Activated T-cell treated with anti-CD3 and anti-CD28 coated beads, Interleukin-2, amount 50 U/mL, for 4 hours (primary cell): ENCODE results near the gene GKN1. TPM values are rescaled to one million over a fixed set of nuclear protein-coding genes. Genes with fewer than 3 reads are reported as not detected.
"Not testable (repeated sequence)": the region's sequence is repeated elsewhere in the genome, so short reads cannot be mapped to it uniquely, and the experiment has no call there.

Source experiments
- ATAC-seq, 2 donors: fragments of 200-7000 bp; cut with Tn5 transposase; one replicate each; pipeline ENCODE4 v1.10.0; 2021
- DNase-seq: peaks from one replicate; pipeline ENCODE4 v3.0.0-alpha.2; 2020
- H3K27me3 Mint-ChIP-seq: one replicate; pipeline ENCODE4 v1.8.0; 2021; ENCODE audit warnings: low read depth, mixed read lengths
- H3K36me3 Mint-ChIP-seq: one replicate; pipeline ENCODE4 v1.8.0; 2022; ENCODE audit warnings: mixed read lengths; ENCODE audit not compliant: insufficient read depth
- H3K4me1 Mint-ChIP-seq: one replicate; pipeline ENCODE4 v1.8.0; 2021; ENCODE audit warnings: low read depth, mixed read lengths
- H3K4me3 Mint-ChIP-seq: one replicate; pipeline ENCODE4 v1.8.0; 2021; ENCODE audit warnings: mild to moderate bottlenecking, moderate library complexity, mixed read lengths
- H3K9me3 Mint-ChIP-seq: one replicate; pipeline ENCODE4 v1.8.0; 2021; ENCODE audit warnings: mixed read lengths
- total RNA-seq, 3 donors: library from RNA; stranded (reverse); gene quantifications; one replicate each; pipeline ENCODE4 v1.2.1, GENCODE V29; 2021

GKN1 gene
- total RNA-seq, 3 donors from 2014 or later = not detected

DNA sequence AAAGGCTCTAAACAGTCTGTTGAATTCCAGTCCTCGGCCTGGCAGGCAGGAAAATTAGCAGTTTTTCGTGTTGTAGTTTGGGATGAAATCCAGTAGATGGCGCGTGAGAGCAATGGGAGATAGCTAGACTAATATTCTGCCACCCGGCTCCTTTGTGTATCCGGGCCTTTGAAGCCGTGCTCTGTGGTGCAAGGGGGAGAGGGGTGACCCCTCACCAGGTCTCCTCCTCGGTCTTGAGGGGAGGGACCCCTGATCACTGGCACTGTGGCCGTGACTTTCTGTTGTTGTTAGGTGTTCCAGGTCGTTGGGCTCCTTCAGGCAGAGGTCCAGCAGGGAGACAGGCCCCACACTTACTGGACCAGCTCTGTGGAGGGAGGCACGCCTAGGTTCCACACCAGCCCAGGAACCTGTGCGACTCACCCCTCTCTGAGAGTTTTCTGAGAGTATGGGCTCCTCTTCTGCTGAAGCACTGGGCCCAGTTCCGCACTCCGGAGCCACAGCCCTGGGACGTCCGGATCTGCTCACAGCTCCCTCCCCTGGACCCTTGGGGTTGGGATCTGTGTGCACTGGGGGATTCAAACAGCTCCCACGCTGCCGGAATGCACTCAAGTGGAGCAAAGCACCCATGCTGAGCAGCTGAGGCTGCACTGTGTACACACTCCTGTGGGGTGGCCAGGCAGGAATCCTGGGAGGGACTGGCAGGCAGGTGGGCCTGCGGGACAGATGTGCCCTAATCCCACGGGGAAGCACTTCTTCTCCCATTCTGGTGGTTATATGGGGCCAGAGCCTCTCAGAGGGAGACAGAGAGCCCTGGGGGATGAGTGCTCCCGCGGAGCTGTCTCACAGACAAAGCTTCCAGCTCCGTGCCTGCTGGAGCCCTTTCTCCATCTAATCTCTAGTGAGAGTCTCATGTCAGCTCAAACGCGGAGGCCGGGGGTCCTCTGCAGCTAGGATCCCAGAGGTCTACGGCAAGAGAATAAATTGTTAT is 30.6 kb upstream of the GKN1 start:
- Mint-ChIP-seq H3K36me3 (no peaks in the 10 kb centered on the region), H3K9me3 (peaks cover 14% of the 10 kb centered on the region), H3K4me1 (no peaks in the 10 kb centered on the region), H3K27me3 (peaks cover 41% of the 10 kb centered on the region), H3K4me3 (no peak overlapping the region)
- ATAC-seq = peak; percentile 48 to 69
- peak; percentile 34 for DNase-seq

DNA sequence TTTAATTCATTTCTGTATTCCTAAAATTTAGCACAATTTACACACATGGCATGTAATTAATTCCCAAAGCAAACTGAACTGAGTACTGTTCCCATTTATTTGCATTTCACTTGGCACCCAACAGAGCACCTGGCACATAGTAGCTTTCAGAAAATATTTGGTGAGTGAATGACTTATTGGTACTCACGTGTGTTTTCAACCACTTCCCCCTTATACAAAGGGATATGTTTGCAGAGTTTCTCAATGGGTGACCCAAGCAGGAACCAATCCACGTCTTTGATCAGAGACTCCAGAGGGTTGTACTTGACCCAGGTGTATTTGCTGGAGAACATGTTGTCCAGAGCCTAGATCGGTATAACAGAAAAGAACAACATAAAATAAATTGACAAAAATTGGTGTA is 28.3 kb upstream of the GKN1 start:
- Mint-ChIP-seq H3K36me3 (no peaks in the 10 kb centered on the region), H3K4me3 (no peak overlapping the region), H3K4me1 (no peaks in the 10 kb centered on the region), H3K27me3 (peaks cover 28% of the 10 kb centered on the region), H3K9me3 (peaks cover 5% of the 10 kb centered on the region)
- DNase-seq (no peak), ATAC-seq (no peak)

DNA sequence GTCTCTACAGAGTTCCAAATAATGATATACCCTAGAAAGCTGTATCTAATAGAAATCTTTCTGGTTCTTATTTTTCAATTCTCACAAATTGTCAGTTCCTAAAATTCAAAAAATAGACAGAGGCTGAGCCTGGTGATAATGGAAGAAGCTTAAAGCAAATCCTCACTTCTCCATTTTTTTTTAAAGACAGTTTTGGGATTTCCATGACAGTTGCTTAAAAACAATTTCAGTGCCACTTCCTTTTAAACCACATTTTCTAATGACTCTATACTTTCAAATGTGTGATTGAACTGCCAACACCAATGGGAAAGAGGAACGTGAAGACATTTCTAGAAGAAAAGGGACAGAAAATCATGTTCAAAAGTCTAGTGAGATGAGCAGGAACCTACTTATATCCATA is 25.7 kb upstream of the GKN1 start:
- Mint-ChIP-seq H3K4me1 (no peaks in the 10 kb centered on the region), H3K9me3 (peaks cover 5% of the 10 kb centered on the region), H3K27me3 (peaks cover 16% of the 10 kb centered on the region), H3K4me3 (no peak overlapping the region), H3K36me3 (no peaks in the 10 kb centered on the region)
- ATAC-seq (no peak), DNase-seq (no peak)

DNA sequence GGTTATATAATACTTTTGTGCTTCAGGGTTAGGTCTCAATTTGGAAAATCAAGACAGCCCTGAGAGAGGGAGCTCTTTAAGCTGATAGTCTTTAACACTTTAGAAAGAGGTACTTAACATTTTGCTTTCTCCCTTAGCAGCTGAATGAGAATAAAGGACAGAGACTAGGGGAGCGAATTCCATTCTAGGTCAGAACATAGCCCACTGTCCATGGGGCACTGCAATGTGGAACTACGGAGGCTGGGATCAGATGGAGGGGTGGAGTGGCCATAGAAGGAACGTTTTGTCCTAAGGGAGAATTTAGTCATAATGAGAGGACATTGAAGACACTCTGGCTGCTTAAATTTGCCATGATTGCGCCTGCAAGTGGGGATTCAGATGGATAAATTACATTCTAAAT is 22.5 kb upstream of the GKN1 start:
- Mint-ChIP-seq H3K36me3 (no peaks in the 10 kb centered on the region), H3K27me3 (peaks cover 9% of the 10 kb centered on the region), H3K9me3 (peaks cover 5% of the 10 kb centered on the region), H3K4me3 (no peak overlapping the region), H3K4me1 (no peaks in the 10 kb centered on the region)
- DNase-seq (no peak), ATAC-seq (no peak)

DNA sequence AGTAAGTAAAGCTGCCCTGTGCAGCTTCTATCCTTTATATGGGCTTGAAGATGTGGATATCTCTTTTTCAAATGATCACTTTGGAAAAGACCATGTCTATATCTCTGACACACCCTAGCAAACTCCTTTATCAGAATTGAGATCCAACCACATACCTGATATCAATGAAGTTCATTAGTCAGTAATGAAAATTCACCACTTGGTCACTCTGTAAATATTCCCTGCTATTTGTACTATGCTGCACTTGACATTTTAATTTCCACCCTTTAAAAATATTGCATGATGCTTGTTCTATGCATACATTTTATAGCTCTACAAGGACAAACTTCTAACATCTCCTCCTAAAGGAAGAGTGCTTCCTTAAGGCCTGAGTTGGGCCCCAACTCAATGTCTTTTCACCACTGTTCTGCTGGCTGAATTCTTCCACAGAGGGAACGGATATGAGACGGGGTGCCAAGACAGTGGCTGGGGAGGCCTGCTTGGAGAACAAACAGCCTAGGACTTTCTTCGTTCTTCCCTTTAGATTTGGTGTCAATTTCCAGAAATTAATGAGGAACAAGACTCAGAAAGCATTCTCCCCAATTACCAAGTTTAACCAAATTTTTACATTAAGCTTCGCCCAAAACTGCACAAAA is 21.4 kb upstream of the GKN1 start, which contains the start of gene GKN2:
Gene GKN2, minus strand, starts transcription at position 7 of the 635 bp plus-strand sequence. CDS start 32 bp downstream, outside the sequence.
- Mint-ChIP-seq H3K4me1 (no peaks in the 10 kb centered on the region), H3K36me3 (no peaks in the 10 kb centered on the region), H3K9me3 (peaks cover 5% of the 10 kb centered on the region), H3K4me3 (no peak within 1 kb of the TSS), H3K27me3 (peaks cover 7% of the 10 kb centered on the region)
- no peak for ATAC-seq
- DNase-seq = no peak

DNA sequence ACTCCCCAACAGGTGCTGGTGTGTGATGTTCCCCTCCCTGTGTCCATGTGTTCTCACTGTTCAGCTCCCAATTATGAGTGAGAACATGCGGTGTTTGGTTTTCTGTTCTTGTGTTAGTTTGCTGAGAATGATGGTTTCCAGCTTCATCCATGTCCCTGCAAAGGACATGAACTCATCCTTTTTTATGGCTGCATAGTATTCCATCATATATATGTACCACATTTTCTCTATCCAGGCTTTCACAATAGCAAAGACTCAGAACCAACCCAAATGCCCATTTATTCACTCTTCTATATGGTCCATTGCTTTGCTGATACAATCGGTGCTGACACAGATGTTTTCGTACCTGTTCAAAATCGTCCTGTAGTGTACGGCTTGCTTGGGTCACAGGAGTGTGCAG is 19.0 kb upstream of the GKN1 start:
- not testable (repeated sequence) for H3K4me1 Mint-ChIP-seq, H3K36me3 Mint-ChIP-seq, DNase-seq, H3K27me3 Mint-ChIP-seq, H3K4me3 Mint-ChIP-seq, H3K9me3 Mint-ChIP-seq, ATAC-seq

DNA sequence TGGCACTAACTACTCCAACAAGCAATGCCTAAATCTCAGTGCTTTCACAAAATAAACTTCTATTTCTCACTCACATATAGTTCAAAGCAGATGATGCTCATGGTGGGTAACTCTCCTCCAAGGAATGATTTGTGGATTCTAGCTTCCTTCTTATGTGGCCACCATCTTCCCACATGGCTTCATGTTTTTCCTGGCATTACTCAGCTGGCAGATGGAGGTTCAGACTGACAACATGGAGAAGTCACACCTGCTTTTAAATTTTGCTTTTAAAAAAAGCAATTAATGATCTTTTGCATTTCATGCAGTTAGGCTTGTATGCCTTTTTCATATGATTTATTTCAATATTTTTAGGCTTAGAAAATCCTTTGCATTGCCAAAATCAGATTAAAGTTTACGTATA is 15.4 kb upstream of the GKN1 start:
- DNase-seq (no peak), ATAC-seq (no peak)
- H3K4me3 Mint-ChIP-seq = no peak overlapping the region
- H3K4me1 Mint-ChIP-seq = no peaks in the 10 kb centered on the region
- H3K27me3 Mint-ChIP-seq = peaks cover 19% of the 10 kb centered on the region
- H3K36me3 Mint-ChIP-seq = no peaks in the 10 kb centered on the region
- peaks cover 5% of the 10 kb centered on the region for H3K9me3 Mint-ChIP-seq

DNA sequence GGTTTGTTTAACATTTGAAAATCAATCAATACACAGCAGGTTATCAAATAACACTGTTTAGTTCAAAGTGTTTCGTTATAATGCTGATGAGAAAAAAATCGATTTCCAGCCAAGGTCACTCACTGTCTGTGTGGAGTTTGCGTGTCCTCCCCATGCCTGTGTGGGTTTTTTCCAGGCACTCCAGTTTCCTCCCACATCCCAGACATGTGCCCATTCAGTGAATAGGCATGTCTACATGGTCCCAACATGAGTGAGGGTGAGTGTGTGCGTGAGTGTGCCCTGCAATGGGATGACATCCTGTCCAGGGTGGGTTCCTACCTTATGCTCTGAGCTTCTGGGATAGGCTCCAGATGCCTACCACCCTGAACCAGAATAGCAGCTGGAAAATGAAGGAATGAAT is 13.1 kb upstream of the GKN1 start:
- Mint-ChIP-seq H3K27me3 (peaks cover 22% of the 10 kb centered on the region), H3K4me1 (no peaks in the 10 kb centered on the region), H3K4me3 (no peak overlapping the region), H3K9me3 (no peaks in the 10 kb centered on the region), H3K36me3 (no peaks in the 10 kb centered on the region)
- no peak for ATAC-seq
- DNase-seq = no peak

DNA sequence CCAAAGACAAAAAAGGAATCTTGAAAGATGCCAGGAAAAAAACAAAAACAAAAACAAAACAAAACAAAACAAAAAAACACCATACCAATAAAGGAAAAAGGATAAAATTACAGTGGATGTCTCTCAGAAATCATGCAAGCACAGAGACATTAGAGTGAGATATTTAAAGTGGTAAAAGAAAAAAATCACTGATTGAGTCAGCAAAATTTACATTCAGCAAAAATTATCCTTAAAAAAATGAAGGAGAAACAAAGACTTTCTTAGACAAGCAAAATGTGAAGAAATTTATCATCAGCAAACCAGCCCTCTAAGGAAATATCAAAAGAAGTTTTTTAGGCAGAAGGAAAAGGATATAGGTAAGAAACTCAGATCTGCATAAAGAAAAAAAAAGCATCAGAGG is 10.2 kb upstream of the GKN1 start:
- Mint-ChIP-seq H3K4me3 (no peak overlapping the region), H3K9me3 (no peaks in the 10 kb centered on the region), H3K27me3 (peaks cover 17% of the 10 kb centered on the region), H3K36me3 (no peaks in the 10 kb centered on the region), H3K4me1 (no peaks in the 10 kb centered on the region)
- ATAC-seq (no peak), DNase-seq (no peak)

DNA sequence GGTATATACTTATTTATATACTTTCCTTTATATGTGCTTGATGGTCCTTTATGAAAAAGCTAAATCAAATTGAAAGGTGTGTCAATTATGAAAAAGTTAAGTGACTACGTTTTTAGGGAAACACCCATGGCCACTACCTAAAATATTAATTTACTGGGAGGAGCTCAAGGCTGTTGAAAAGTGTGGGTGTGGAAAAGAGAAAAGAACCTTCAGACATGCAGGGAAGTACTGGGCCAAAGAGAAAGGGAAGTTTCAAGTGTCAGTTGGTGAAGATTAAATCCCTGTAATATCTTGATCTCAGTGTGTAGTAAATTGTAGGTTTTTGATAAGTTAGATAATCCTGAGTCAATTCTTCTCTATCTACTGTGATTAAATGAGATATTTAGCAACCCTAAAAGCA is 6.2 kb upstream of the GKN1 start:
- Mint-ChIP-seq H3K4me1 (no peaks in the 10 kb centered on the region), H3K27me3 (peaks cover 6% of the 10 kb centered on the region), H3K36me3 (no peaks in the 10 kb centered on the region), H3K4me3 (no peak overlapping the region), H3K9me3 (no peaks in the 10 kb centered on the region)
- DNase-seq = no peak
- ATAC-seq = no peak

DNA sequence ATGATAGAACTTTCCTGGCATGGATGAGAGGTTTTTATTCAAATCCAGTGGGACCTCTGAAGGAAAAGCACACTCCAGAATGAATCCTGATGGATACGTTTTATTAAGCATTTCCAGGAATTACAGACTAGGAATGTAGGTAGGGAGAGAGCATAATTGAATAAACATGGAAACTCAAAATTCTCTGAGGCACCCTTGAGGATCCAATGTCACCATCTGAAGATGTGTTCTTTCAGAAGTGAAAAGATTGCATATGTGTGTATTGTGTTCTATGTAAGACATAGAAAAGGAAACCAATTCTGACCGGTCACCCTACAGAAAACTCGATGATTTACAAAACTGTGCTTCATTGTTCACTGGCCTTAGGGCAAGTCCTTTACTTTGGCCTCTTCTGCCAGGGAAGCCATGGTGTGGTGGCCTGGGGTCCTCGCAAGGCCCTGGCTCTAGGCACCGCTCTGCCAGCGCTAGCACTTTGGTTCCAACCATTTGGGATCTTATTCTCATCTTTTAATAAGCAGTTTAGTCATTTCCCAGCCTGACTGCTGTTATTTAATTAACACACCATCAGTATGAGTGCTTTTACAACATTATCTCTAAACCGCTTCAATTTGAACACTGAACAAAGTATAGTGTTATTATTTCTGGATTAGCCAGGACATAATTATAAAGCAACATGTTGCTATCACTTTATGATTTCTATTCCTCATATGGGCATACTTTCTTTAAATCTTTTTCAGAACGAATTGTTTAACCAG is 4.5 kb upstream of the GKN1 start:
- no peak for DNase-seq
- Mint-ChIP-seq H3K27me3 (peaks cover 6% of the 10 kb centered on the region), H3K36me3 (no peaks in the 10 kb centered on the region), H3K9me3 (no peaks in the 10 kb centered on the region), H3K4me1 (no peaks in the 10 kb centered on the region), H3K4me3 (no peak overlapping the region)
- no peak for ATAC-seq

DNA sequence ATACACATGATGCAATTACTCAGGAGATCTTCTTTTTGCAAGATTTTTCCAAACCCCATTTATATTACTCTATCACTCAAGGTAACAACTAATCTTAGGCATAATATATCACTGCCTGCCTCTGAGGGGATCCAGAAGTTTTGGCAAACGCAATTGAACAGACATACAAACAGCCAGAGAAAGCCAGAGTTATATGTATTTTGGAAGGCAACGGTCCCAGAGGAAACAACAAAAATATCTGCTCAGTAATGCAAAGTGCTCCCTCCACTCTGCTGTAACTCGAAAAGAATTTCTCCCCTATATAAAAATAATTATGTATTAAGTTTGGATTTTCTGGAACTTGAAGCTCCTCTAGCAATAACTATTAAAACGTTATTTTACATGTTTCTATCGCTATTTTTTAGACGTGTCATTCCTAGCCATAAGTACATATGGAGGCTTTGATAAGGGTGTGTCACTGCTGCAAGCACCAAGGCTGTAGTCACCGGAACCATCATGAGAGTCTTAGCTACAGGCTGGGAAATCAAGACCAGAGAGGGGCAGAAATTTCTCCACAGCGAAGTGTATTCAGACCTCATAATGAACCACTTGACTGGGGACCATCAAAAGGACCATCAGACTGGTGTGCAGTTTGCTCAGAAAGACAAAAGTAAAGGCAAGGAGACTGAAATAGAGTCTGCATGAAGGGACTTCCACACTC is 3.7 kb upstream of the GKN1 start:
- no peak for DNase-seq
- no peaks in the 10 kb centered on the region for H3K36me3 Mint-ChIP-seq
- no peaks in the 10 kb centered on the region for H3K4me1 Mint-ChIP-seq
- no peak overlapping the region for H3K4me3 Mint-ChIP-seq
- ATAC-seq = no peak
- H3K9me3 Mint-ChIP-seq = no peaks in the 10 kb centered on the region
- H3K27me3 Mint-ChIP-seq = peaks cover 8% of the 10 kb centered on the region

DNA sequence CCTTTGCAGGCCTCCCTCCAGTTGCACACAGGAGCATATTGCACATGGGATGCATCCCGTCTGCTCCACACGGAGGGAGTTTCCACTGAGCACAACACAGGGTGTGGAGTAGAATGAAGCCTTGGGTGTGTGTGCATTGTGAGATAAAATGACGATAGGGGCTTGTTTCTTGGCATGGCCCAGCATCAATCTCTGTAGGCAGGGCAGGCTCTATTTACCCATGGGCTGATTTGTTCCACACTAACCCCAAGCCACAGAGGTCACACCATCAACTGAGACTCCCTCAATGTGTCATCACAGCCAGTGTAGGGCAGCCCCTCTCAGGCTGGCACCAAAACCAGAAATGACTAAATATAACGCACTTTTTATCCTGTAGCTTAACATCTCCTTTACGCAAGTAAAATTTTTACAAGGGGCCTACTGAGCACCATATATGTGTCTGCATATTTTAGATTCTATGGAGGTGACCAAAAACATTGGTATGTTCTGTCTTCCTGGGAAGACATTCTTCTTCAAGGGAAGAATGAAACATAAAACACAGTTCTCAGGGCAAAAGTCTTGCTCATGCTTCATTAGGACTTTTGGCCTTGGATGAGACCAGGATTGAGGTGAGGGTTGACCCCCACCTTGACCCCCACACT is 2.7 kb upstream of the GKN1 start:
- no peak for DNase-seq
- Mint-ChIP-seq H3K9me3 (no peaks in the 10 kb centered on the region), H3K27me3 (peaks cover 7% of the 10 kb centered on the region), H3K4me1 (no peaks in the 10 kb centered on the region), H3K4me3 (no peak overlapping the region), H3K36me3 (no peaks in the 10 kb centered on the region)
- no peak for ATAC-seq
